B cell (primary cell): ENCODE measurements around the gene PTGES2. TPM values are rescaled to one million over a fixed set of nuclear protein-coding genes. Genes with fewer than 3 reads are reported as not detected.

ENCODE experiments used
- ATAC-seq: fragments of 200-7000 bp; cut with Tn5 transposase; one replicate; pipeline ENCODE4 v1.10.0; 2021; ENCODE audit warnings: low read depth, mild to moderate bottlenecking, moderate number of reproducible peaks, moderate library complexity
- CTCF ChIA-PET: fragments of 350-600 bp; sonication (Branson Sonifier 250); formaldehyde crosslinking; loops from one replicate; lab custom pipeline; 2021; ENCODE audit warnings: antibody characterized with exemption, inconsistent platforms; lab: Charles Lee
- POLR2A ChIA-PET: fragments of 350-600 bp; sonication (Branson Sonifier 250); formaldehyde crosslinking; loops from one replicate; lab custom pipeline; 2021; ENCODE audit warnings: antibody characterized with exemption; lab: Charles Lee
- DNase-seq: peaks from one replicate; pipeline ENCODE4 v3.0.0; 2013
- H2AFZ ChIP-seq: 2 replicates; pipeline ENCODE4 v1.6.1; 2012; ENCODE audit warnings: mild to moderate bottlenecking, low read depth, low read length; ENCODE audit not compliant: insufficient read depth, poor library complexity, severe bottlenecking
- H3K27ac ChIP-seq, 2 donors: 1 replicate in 1 of 2; 2 replicates in 1 of 2; pipeline ENCODE4 v1.5.1; 2012 to 2013; ENCODE audit warnings: low read length in 2 of 2, mild to moderate bottlenecking in 2 of 2, moderate library complexity in 1 of 2
- H3K27me3 ChIP-seq, 4 experiments: fragments of 200-600 bp in 1 of 4; sonication (generic) in 1 of 4; replicated peaks in 1 of 4; 1 replicate in 2 of 4; 2 replicates in 2 of 4; pipeline versions ENCODE4 v1.6.1 to v1.7.0; 2013 to 2016; ENCODE audit warnings: low read length in 3 of 4, mild to moderate bottlenecking in 2 of 4, mixed read lengths in 1 of 4, moderate library complexity in 1 of 4; ENCODE audit not compliant: insufficient read depth in 4 of 4, control insufficient read depth in 3 of 4; ENCODE audit errors: control extremely low read depth in 1 of 4
- H3K36me3 ChIP-seq, 2 experiments: replicated peaks in 1 of 2; 1 replicate in 1 of 2; 2 replicates in 1 of 2; pipeline versions ENCODE4 v1.6.1 to v1.7.1; 2013; ENCODE audit warnings: low read length in 1 of 2; ENCODE audit not compliant: insufficient read depth in 2 of 2, control insufficient read depth in 1 of 2; ENCODE audit errors: control extremely low read depth in 1 of 2, extremely low read depth in 1 of 2
- H3K4me1 ChIP-seq, 2 donors: fragments of 200-600 bp in 1 of 2; sonication (generic) in 1 of 2; 1 replicate in 1 of 2; 2 replicates in 1 of 2; pipeline versions ENCODE4 v1.5.1 to v1.6.1; 2013 to 2017; ENCODE audit warnings: low read length in 2 of 2; ENCODE audit not compliant: control insufficient read depth in 2 of 2, insufficient read depth in 2 of 2
- H3K4me2 ChIP-seq: replicated peaks from 2 replicates; pipeline ENCODE3; 2012; ENCODE audit warnings: mild to moderate bottlenecking, low read depth, low read length; ENCODE audit not compliant: poor library complexity, severe bottlenecking
- H3K4me3 ChIP-seq, 5 experiments: fragments of 200-600 bp in 1 of 5; sonication (generic) in 1 of 5; 1 replicate in 3 of 5; 2 replicates in 2 of 5; pipeline versions ENCODE4 v1.5.1 to v1.7.0; 2011 to 2016; ENCODE audit warnings: low read length in 4 of 5, mild to moderate bottlenecking in 4 of 5, low read depth in 2 of 5, control low read depth in 1 of 5, moderate library complexity in 1 of 5; ENCODE audit not compliant: insufficient read depth in 1 of 5; ENCODE audit errors: control extremely low read depth in 1 of 5, extremely low read depth in 1 of 5
- H3K79me2 ChIP-seq: fragments of 200-600 bp; sonication (generic); one replicate; pipeline ENCODE4 v1.6.0; 2016; ENCODE audit warnings: low read length; ENCODE audit not compliant: control insufficient read depth, insufficient read depth
- H3K9ac ChIP-seq: fragments of 200-600 bp; sonication (generic); 2 replicates; pipeline ENCODE4 v1.6.1; 2017; ENCODE audit warnings: mild to moderate bottlenecking, low read length, moderate library complexity
- H3K9me3 ChIP-seq, 3 donors: one replicate each; pipeline versions ENCODE4 v1.6.1 to v1.7.1; 2013; ENCODE audit warnings: low read length in 2 of 3; ENCODE audit not compliant: control insufficient read depth in 2 of 3, insufficient read depth in 1 of 3; ENCODE audit errors: control extremely low read depth in 1 of 3
- H4K20me1 ChIP-seq: 2 replicates; pipeline ENCODE4 v1.6.0; 2012; ENCODE audit warnings: mild to moderate bottlenecking, low read length; ENCODE audit not compliant: insufficient read depth, control insufficient read depth, poor library complexity, severe bottlenecking
- H3K27ac Mint-ChIP-seq: one replicate; pipeline ENCODE4 v1.8.0; 2021; ENCODE audit warnings: mixed read lengths
- H3K27me3 Mint-ChIP-seq: one replicate; pipeline ENCODE4 v1.8.0; 2021; ENCODE audit warnings: mixed read lengths
- H3K4me1 Mint-ChIP-seq: one replicate; pipeline ENCODE4 v1.8.0; 2021; ENCODE audit warnings: mixed read lengths
- H3K4me3 Mint-ChIP-seq: one replicate; pipeline ENCODE4 v1.8.0; 2021; ENCODE audit warnings: mixed read lengths
- H3K9me3 Mint-ChIP-seq: one replicate; pipeline ENCODE4 v1.8.0; 2022; ENCODE audit warnings: mixed read lengths; ENCODE audit not compliant: insufficient read depth
- EZH2 ChIP-seq: IDR thresholded peaks from 2 replicates; pipeline ENCODE4 v1.6.1; 2012; ENCODE audit warnings: borderline replicate concordance, low read depth, mild to moderate bottlenecking, moderate library complexity, low read length; ENCODE audit not compliant: insufficient read depth, poor library complexity, severe bottlenecking
- WGBS: methylation state at CpG from one replicate; pipeline ENCODE4 v1.1.5; 2013; ENCODE audit warnings: missing lambda C conversion rate; ENCODE audit not compliant: insufficient coverage; 5-methylcytosine and 5-hydroxymethylcytosine counted together
- intact Hi-C: fragments of 100-400 bp; cut with micrococcal nuclease; formaldehyde crosslinking; loops from one replicate; pipeline ENCODE4 v1.10.0; 2022
- polyA plus RNA-seq: library from polyadenylated mRNA; depleted of rRNA; stranded (reverse); fragments of >200 nt; gene quantifications from 2 replicates; pipeline ENCODE4 v1.2.3, GENCODE V29; 2012
- total RNA-seq, 2 donors: library from RNA; stranded (reverse); fragments of 120-200 nt in 1 of 2; gene quantifications; 1 replicate in 1 of 2; 2 replicates in 1 of 2; pipeline versions ENCODE4 v1.2.3 to v1.2.4, GENCODE V29; 2013 to 2022
- TF ChIP-seq, protein P1 (sequence below): fragments of 200-600 bp; IDR thresholded peaks from one replicate; pipeline ENCODE4 v1.8.0; 2022; ENCODE audit warnings: antibody characterized with exemption, mild to moderate bottlenecking

The PTGES2 gene
- total and polyA plus RNA-seq, 2 donors (not counting 1 experiment from before 2014, with no cell fraction given): 77.8 to 113 TPM

DNA sequence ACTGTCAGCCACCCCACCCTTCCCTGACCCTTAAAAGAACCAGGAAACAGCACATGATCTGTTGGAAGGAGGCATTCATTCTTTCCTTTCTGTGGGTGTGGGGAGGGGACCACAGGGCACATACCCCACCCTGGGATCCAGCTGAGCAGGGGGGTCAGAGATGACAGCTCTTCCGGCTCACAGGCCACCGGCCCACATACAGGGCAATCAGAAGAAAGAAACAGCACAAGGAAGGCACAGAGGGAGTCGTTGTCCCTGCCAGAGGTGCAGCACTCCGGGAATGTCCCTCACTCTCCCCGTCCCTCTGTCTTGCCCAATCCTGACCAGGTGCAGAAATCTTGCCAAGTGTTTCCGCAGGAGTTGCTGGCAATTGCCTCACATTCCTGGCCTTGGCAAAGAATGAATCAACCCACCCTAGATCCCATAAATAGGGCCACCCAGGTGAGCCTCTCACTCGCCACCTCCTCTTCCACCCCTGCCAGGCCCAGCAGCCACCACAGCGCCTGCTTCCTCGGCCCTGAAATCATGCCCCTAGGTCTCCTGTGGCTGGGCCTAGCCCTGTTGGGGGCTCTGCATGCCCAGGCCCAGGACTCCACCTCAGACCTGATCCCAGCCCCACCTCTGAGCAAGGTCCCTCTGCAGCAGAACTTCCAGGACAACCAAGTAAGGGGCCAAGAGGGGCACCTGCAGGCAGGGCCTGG, 21.6 kb upstream of the PTGES2 start, which contains the start of gene LCN2:
LCN2 (plus strand) TSS at position 453 of the 701 bp plus-strand sequence; CDS start at position 526, 73 bp downstream.
- Mint-ChIP-seq H3K4me3 (no peak within 1 kb of the TSS), H3K9me3 (no peaks in the 10 kb centered on the region), H3K27ac (no peak within 1 kb of the TSS), H3K27me3 (peaks cover 7% of the 10 kb centered on the region), H3K4me1 (no peaks in the 10 kb centered on the region)
- H3K36me3 ChIP-seq: no peaks in the 10 kb centered on the region
- no peaks in the 10 kb centered on the region for H3K79me2 ChIP-seq
- 91% methylated on average over 8 of the region's 9 CpGs for WGBS
- intact Hi-C loops: no loop called here
- ChIA-PET POLR2A (no interaction called here), CTCF (interaction anchor here (1.6 kb wide), 1 partner anchor 32 kb away, joined by 4 read pairs; no protein-coding TSS in a partner anchor)
- no peak within 1 kb of the TSS for H2AFZ ChIP-seq
- no peaks in the 10 kb centered on the region for H3K4me1 ChIP-seq
- DNase-seq (no peak), ATAC-seq (no peak)
- TF ChIP-seq EZH2: no peak
- TF ChIP-seq, protein P1, sequence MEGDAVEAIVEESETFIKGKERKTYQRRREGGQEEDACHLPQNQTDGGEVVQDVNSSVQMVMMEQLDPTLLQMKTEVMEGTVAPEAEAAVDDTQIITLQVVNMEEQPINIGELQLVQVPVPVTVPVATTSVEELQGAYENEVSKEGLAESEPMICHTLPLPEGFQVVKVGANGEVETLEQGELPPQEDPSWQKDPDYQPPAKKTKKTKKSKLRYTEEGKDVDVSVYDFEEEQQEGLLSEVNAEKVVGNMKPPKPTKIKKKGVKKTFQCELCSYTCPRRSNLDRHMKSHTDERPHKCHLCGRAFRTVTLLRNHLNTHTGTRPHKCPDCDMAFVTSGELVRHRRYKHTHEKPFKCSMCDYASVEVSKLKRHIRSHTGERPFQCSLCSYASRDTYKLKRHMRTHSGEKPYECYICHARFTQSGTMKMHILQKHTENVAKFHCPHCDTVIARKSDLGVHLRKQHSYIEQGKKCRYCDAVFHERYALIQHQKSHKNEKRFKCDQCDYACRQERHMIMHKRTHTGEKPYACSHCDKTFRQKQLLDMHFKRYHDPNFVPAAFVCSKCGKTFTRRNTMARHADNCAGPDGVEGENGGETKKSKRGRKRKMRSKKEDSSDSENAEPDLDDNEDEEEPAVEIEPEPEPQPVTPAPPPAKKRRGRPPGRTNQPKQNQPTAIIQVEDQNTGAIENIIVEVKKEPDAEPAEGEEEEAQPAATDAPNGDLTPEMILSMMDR: no peak
- H3K27me3 ChIP-seq: no peaks in the 10 kb centered on the region
- no peak within 1 kb of the TSS for H3K27ac ChIP-seq
- no peak within 1 kb of the TSS for H3K4me2 ChIP-seq
- no peak within 1 kb of the TSS for H3K9ac ChIP-seq
- no peaks in the 10 kb centered on the region for H4K20me1 ChIP-seq
- no peak within 1 kb of the TSS for H3K4me3 ChIP-seq
- no peaks in the 10 kb centered on the region for H3K9me3 ChIP-seq

DNA sequence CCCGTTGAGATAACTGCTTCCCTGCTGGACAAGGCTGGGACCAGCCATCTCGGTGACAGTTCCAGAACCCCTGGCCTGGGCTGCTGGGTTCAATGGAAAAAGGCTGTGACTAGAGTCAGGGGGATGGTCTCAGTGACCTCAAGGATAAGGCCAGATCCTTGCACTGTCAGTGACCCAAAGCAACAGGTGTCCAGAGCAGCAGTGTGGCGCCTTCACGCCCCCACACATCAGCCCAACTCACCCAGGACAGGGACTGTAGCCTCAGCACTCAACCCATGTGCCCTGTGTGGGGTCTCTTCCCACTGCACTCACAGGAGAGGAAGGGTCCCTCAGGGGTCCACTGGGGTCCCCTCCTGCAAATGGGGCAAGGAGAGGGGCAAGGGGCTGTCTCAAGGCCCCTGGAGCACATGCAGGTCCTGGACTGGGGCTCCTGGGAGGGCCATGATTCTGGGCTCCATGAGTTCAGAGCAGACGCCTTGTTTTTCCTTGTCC, 21.0 kb upstream of the PTGES2 start:
- Histone ChIP-seq H3K9ac (no peak overlapping the region), H3K27ac (no peak overlapping the region), H3K79me2 (no peaks in the 10 kb centered on the region), H3K9me3 (no peaks in the 10 kb centered on the region), H3K4me3 (no peak overlapping the region), H3K4me2 (no peak overlapping the region), H4K20me1 (no peaks in the 10 kb centered on the region), H2AFZ (no peak overlapping the region), H3K36me3 (no peaks in the 10 kb centered on the region), H3K4me1 (no peaks in the 10 kb centered on the region), H3K27me3 (no peaks in the 10 kb centered on the region)
- TF ChIP-seq, protein P1: no peak
- TF ChIP-seq EZH2: no peak
- CTCF ChIA-PET: no interaction called here
- Mint-ChIP-seq H3K27me3 (peaks cover 7% of the 10 kb centered on the region), H3K4me1 (no peaks in the 10 kb centered on the region), H3K9me3 (no peaks in the 10 kb centered on the region), H3K27ac (no peak overlapping the region), H3K4me3 (no peak overlapping the region)
- no peak for ATAC-seq
- intact Hi-C loops: no loop called here
- POLR2A ChIA-PET: no interaction called here
- DNase-seq: no peak
- WGBS: 100% methylated on average over 4 of the region's 5 CpGs
